Measurements from ENCODE around the gene PTPRU. TPM values are rescaled to one million over a fixed set of nuclear protein-coding genes. Genes with fewer than 3 reads are reported as not detected.

PTPRU gene
- total RNA-seq, 1 experiment from 2014 or later, result 25.7 TPM

DNA sequence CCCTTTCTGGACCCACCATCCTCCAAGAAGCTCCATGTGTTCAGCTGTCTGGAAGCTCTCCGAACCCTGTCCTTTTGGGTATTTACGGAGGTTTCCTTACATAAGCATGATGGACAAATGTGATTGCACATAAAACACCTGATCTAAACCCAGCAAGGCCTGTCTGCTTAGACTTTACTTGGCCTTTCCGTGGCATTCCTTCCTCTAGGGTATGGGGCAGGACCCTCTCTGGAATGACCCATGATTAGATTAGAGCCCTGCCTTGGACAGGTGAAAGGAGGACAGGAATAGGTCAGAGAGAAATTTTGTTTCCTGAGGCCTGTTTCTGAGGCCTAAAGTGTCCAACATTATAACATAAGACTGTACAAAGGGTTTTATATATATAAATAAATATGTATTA is 16.9 kb downstream of the PTPRU start:
- ChIA-PET CTCF (no interaction called here), POLR2A (ENCODE audit: unreplicated experiment) (no interaction called here)
- no peak overlapping the region for H2AFZ ChIP-seq (ENCODE audit: low read length)
- peaks cover 4% of the 10 kb centered on the region; the same call in 1 of the 2 replicates for H3K4me1 ChIP-seq (ENCODE audit: insufficient read depth, low read length)
- H3F3A ChIP-seq (ENCODE audit: low read length, unreplicated experiment), result no peaks in the 10 kb centered on the region
- H3K36me3 ChIP-seq (ENCODE audit: low read depth, low read length), result no peaks in the 10 kb centered on the region
- H3K4me3 ChIP-seq (ENCODE audit: low read length), result no peak overlapping the region
- intact Hi-C loops (cut with micrococcal nuclease), result no loop called here
- TF ChIP-seq EZH2phosphoT487 (IDR thresholded peaks at IDR 0.05; ENCODE audit: borderline replicate concordance, low read length), result no peak
- TF ChIP-seq EZH2 (IDR thresholded peaks at IDR 0.05; ENCODE audit: low read length, unreplicated experiment), result no peak
- TF ChIP-seq, protein P1, sequence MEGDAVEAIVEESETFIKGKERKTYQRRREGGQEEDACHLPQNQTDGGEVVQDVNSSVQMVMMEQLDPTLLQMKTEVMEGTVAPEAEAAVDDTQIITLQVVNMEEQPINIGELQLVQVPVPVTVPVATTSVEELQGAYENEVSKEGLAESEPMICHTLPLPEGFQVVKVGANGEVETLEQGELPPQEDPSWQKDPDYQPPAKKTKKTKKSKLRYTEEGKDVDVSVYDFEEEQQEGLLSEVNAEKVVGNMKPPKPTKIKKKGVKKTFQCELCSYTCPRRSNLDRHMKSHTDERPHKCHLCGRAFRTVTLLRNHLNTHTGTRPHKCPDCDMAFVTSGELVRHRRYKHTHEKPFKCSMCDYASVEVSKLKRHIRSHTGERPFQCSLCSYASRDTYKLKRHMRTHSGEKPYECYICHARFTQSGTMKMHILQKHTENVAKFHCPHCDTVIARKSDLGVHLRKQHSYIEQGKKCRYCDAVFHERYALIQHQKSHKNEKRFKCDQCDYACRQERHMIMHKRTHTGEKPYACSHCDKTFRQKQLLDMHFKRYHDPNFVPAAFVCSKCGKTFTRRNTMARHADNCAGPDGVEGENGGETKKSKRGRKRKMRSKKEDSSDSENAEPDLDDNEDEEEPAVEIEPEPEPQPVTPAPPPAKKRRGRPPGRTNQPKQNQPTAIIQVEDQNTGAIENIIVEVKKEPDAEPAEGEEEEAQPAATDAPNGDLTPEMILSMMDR (conservative IDR thresholded peaks at IDR 0.05; ENCODE audit: low read depth, low read length), result no peak
- no peaks in the 10 kb centered on the region for H4K20me1 ChIP-seq (ENCODE audit: low read length)
- H3K9me2 ChIP-seq (replicated peaks; ENCODE audit: low read length), result no peaks in the 10 kb centered on the region
- ATAC-seq (no peak), DNase-seq (no peak)
- H3K4me2 ChIP-seq (ENCODE audit: low read length), result no peak overlapping the region
- H3K27me3 ChIP-seq (ENCODE audit: low read length), result no peaks in the 10 kb centered on the region
- no peak overlapping the region for H3K9ac ChIP-seq (ENCODE audit: low read length)
- no peaks in the 10 kb centered on the region for H3K9me3 ChIP-seq (ENCODE audit: low read length)
- H3K79me2 ChIP-seq (ENCODE audit: low read length), result peaks cover 3% of the 10 kb centered on the region; the same call in 1 of the 2 replicates
- H3K27ac ChIP-seq (ENCODE audit: low read length), result no peak overlapping the region
- BruUV-seq (replicated peaks), result no TSS peak

- H4K20me1 ChIP-seq (ENCODE audit: low read length), result no peaks in the 10 kb centered on the region
- H3K79me2 ChIP-seq (ENCODE audit: low read length), result no peaks in the 10 kb centered on the region
- 0 out of 2 replicates have a peak, but pooled peaks cover 4% of the 10 kb centered on the region for H3K4me1 ChIP-seq (ENCODE audit: insufficient read depth, low read length)
- H3K27ac ChIP-seq (ENCODE audit: low read length), result no peak overlapping the region
- no peaks in the 10 kb centered on the region for H3K9me3 ChIP-seq (ENCODE audit: low read length)
- POLR2A ChIA-PET (ENCODE audit: unreplicated experiment), result no interaction called here
- H3K4me3 ChIP-seq (ENCODE audit: low read length), result no peak overlapping the region
- no peaks in the 10 kb centered on the region for H3K36me3 ChIP-seq (ENCODE audit: low read depth, low read length)
- no TSS peak for BruUV-seq (replicated peaks)
- H3K27me3 ChIP-seq (ENCODE audit: low read length), result no peaks in the 10 kb centered on the region
- TF ChIP-seq, protein P1 (conservative IDR thresholded peaks at IDR 0.05; ENCODE audit: low read depth, low read length), result no peak
- TF ChIP-seq EZH2 (IDR thresholded peaks at IDR 0.05; ENCODE audit: low read length, unreplicated experiment) (no peak), EZH2phosphoT487 (IDR thresholded peaks at IDR 0.05; ENCODE audit: borderline replicate concordance, low read length) (no peak)
- H2AFZ ChIP-seq (ENCODE audit: low read length), result no peak overlapping the region
- intact Hi-C loops (cut with micrococcal nuclease), result no loop called here
- DNase-seq (no peak), ATAC-seq (no peak)
- H3F3A ChIP-seq (ENCODE audit: low read length, unreplicated experiment), result no peaks in the 10 kb centered on the region
- no peak overlapping the region for H3K4me2 ChIP-seq (ENCODE audit: low read length)
- CTCF ChIA-PET, result no interaction called here
- H3K9ac ChIP-seq (ENCODE audit: low read length), result no peak overlapping the region
- no peaks in the 10 kb centered on the region for H3K9me2 ChIP-seq (replicated peaks; ENCODE audit: low read length)
These were observed 18.0 kb downstream of the PTPRU start for GRCh38 chr1:29254346-29254745.

- DNase-seq, result no peak
- no peak for ATAC-seq
- no peak for TF ChIP-seq EZH2phosphoT487 (IDR thresholded peaks at IDR 0.05; ENCODE audit: borderline replicate concordance, low read length)
- TF ChIP-seq, protein P1 (conservative IDR thresholded peaks at IDR 0.05; ENCODE audit: low read depth, low read length), result no peak
- TF ChIP-seq EZH2 (IDR thresholded peaks at IDR 0.05; ENCODE audit: low read length, unreplicated experiment), result no peak
- no peak overlapping the region for H3K9ac ChIP-seq (ENCODE audit: low read length)
- H3K4me2 ChIP-seq (ENCODE audit: low read length), result no peak overlapping the region
- no peak overlapping the region for H3K4me3 ChIP-seq (ENCODE audit: low read length)
- no peak overlapping the region for H3K27ac ChIP-seq (ENCODE audit: low read length)
- H3F3A ChIP-seq (ENCODE audit: low read length, unreplicated experiment), result no peaks in the 10 kb centered on the region
- no TSS peak for BruUV-seq (replicated peaks)
- peaks cover 7% of the 10 kb centered on the region; the same call in 1 of the 2 replicates for H3K4me1 ChIP-seq (ENCODE audit: insufficient read depth, low read length)
- no peaks in the 10 kb centered on the region for H3K9me3 ChIP-seq (ENCODE audit: low read length)
- no peaks in the 10 kb centered on the region for H3K36me3 ChIP-seq (ENCODE audit: low read depth, low read length)
- H3K27me3 ChIP-seq (ENCODE audit: low read length), result no peaks in the 10 kb centered on the region
- no peaks in the 10 kb centered on the region for H4K20me1 ChIP-seq (ENCODE audit: low read length)
- intact Hi-C loops (cut with micrococcal nuclease), result no loop called here
- ChIA-PET CTCF (no interaction called here), POLR2A (ENCODE audit: unreplicated experiment) (no interaction called here)
- H3K79me2 ChIP-seq (ENCODE audit: low read length), result no peaks in the 10 kb centered on the region
- H2AFZ ChIP-seq (ENCODE audit: low read length), result no peak overlapping the region
- no peaks in the 10 kb centered on the region for H3K9me2 ChIP-seq (replicated peaks; ENCODE audit: low read length)
These were observed 18.9 kb downstream of the PTPRU start for GRCh38 chr1:29255134-29255666.
